KOPT-K1 (cell line): ENCODE results near the gene SHQ1.
"Not testable (repeated sequence)": the region's sequence is repeated elsewhere in the genome, so short reads cannot be mapped to it uniquely, and the experiment has no call there.

Experiments used
- H3K27ac ChIP-seq: fragments of 200-600 bp; sonication (generic); 2 replicates; pipeline ENCODE4 v1.5.1; 2016; ENCODE audit warnings: antibody characterized with exemption, mild to moderate bottlenecking, low read depth, low read length; ENCODE audit not compliant: poor library complexity, severe bottlenecking
- H3K36me3 ChIP-seq: fragments of 200-600 bp; sonication (generic); 2 replicates; pipeline ENCODE4 v1.5.1; 2017; ENCODE audit warnings: antibody characterized with exemption, mild to moderate bottlenecking, low read length, moderate library complexity; ENCODE audit not compliant: insufficient read depth
- H3K9me3 ChIP-seq: fragments of 200-600 bp; sonication (generic); 2 replicates; pipeline ENCODE4 v1.5.1; 2017; ENCODE audit warnings: antibody characterized with exemption, low read length, mild to moderate bottlenecking; ENCODE audit not compliant: insufficient read depth, poor library complexity, severe bottlenecking

SHQ1 gene

GRCh38 chr3:72794079-72794478, 54.2 kb downstream of the SHQ1 start:
- Histone ChIP-seq H3K36me3 (peaks cover 89% of the 10 kb centered on the region), H3K9me3 (no peaks in the 10 kb centered on the region), H3K27ac (no peak overlapping the region)

- Histone ChIP-seq H3K36me3 (peaks cover 95% of the 10 kb centered on the region), H3K9me3 (no peaks in the 10 kb centered on the region), H3K27ac (no peak overlapping the region)
Measured at GRCh38 chr3:72791161-72791560, 57.1 kb downstream of the SHQ1 start.

- H3K36me3 ChIP-seq = peaks cover 95% of the 10 kb centered on the region
- no peaks in the 10 kb centered on the region for H3K9me3 ChIP-seq
- no peak overlapping the region for H3K27ac ChIP-seq
Measured at GRCh38 chr3:72789786-72790185, 58.5 kb downstream of the SHQ1 start.

- H3K9me3 ChIP-seq, H3K27ac ChIP-seq: not testable (repeated sequence)
- H3K36me3 ChIP-seq = peaks cover 94% of the 10 kb centered on the region
Measured at GRCh38 chr3:72788232-72788631, 60.0 kb downstream of the SHQ1 start.

GRCh38 chr3:72786668-72787067, 61.6 kb downstream of the SHQ1 start:
- peaks cover 94% of the 10 kb centered on the region for H3K36me3 ChIP-seq
- no peak overlapping the region for H3K27ac ChIP-seq
- H3K9me3 ChIP-seq = no peaks in the 10 kb centered on the region

GRCh38 chr3:72784226-72784625, 64.0 kb downstream of the SHQ1 start:
- Histone ChIP-seq H3K9me3 (no peaks in the 10 kb centered on the region), H3K27ac (no peak overlapping the region), H3K36me3 (peaks cover 94% of the 10 kb centered on the region)

- H3K36me3 ChIP-seq = peaks cover 97% of the 10 kb centered on the region
- H3K9me3 ChIP-seq = no peaks in the 10 kb centered on the region
- H3K27ac ChIP-seq = no peak overlapping the region
Measured at GRCh38 chr3:72782521-72782920, 65.7 kb downstream of the SHQ1 start.

- Histone ChIP-seq H3K9me3 (no peaks in the 10 kb centered on the region), H3K27ac (no peak overlapping the region), H3K36me3 (peaks cover 97% of the 10 kb centered on the region)
Measured at GRCh38 chr3:72769758-72770540, 78.3 kb downstream of the SHQ1 start.

GRCh38 chr3:72768936-72769335, 79.3 kb downstream of the SHQ1 start:
- no peak overlapping the region for H3K27ac ChIP-seq
- no peaks in the 10 kb centered on the region for H3K9me3 ChIP-seq
- peaks cover 99% of the 10 kb centered on the region for H3K36me3 ChIP-seq

- Histone ChIP-seq H3K36me3 (peaks cover 99% of the 10 kb centered on the region), H3K9me3 (no peaks in the 10 kb centered on the region), H3K27ac (no peak overlapping the region)
Measured at GRCh38 chr3:72768481-72768880, 79.8 kb downstream of the SHQ1 start.

GRCh38 chr3:72768006-72768441, 80.2 kb downstream of the SHQ1 start:
- H3K27ac ChIP-seq = no peak overlapping the region
- H3K36me3 ChIP-seq = peaks cover 99% of the 10 kb centered on the region
- H3K9me3 ChIP-seq = no peaks in the 10 kb centered on the region

GRCh38 chr3:72766866-72767265, 81.4 kb downstream of the SHQ1 start:
- Histone ChIP-seq H3K27ac (no peak overlapping the region), H3K36me3 (peaks cover 99% of the 10 kb centered on the region), H3K9me3 (no peaks in the 10 kb centered on the region)

GRCh38 chr3:72763751-72764440, 84.3 kb downstream of the SHQ1 start:
- H3K36me3 ChIP-seq = peaks cover 91% of the 10 kb centered on the region
- H3K27ac ChIP-seq = no peak overlapping the region

GRCh38 chr3:72761410-72761809, 86.8 kb downstream of the SHQ1 start:
- Histone ChIP-seq H3K36me3 (peaks cover 76% of the 10 kb centered on the region), H3K9me3 (no peaks in the 10 kb centered on the region), H3K27ac (no peak overlapping the region)

More at GRCh38 chr3:72763751-72764440, 84.3 kb downstream of the SHQ1 start:
- no peaks in the 10 kb centered on the region for H3K9me3 ChIP-seq

GRCh38 chr3:72760225-72760624, 88.0 kb downstream of the SHQ1 start:
- Histone ChIP-seq H3K9me3 (no peaks in the 10 kb centered on the region), H3K27ac (no peak overlapping the region), H3K36me3 (peaks cover 77% of the 10 kb centered on the region)

GRCh38 chr3:72756900-72757299, 91.3 kb downstream of the SHQ1 start:
- Histone ChIP-seq H3K27ac (peak overlapping the region; percentile 57), H3K36me3 (peaks cover 73% of the 10 kb centered on the region), H3K9me3 (no peaks in the 10 kb centered on the region)
